ENCODE data around the gene ZFP36. TPM values are rescaled to one million over a fixed set of nuclear protein-coding genes. Genes with fewer than 3 reads are reported as not detected.

The ZFP36 gene
- total RNA-seq, 2 donors from 2014 or later = 55.8 to 108 TPM

GRCh38 chr19:39419003-39419402, 12.4 kb downstream of the ZFP36 start:
- intact Hi-C loops (cut with DNase I) = loop anchor here (10.0 kb wide), 1 partner anchor 74 kb away; the partner anchor contains the start of gene SAMD4B
- no peak for TF ChIP-seq CTCF (IDR thresholded peaks at IDR 0.05)
- no peak for TF ChIP-seq POLR2A (IDR thresholded peaks at IDR 0.05)
- H3K27ac ChIP-seq = no peak overlapping the region

GRCh38 chr19:39420769-39421168, 14.1 kb downstream of the ZFP36 start:
- H3K27ac ChIP-seq = no peak overlapping the region
- H3K4me1 ChIP-seq = no peaks in the 10 kb centered on the region
- no peak for TF ChIP-seq POLR2A (IDR thresholded peaks at IDR 0.05)
- no peak for TF ChIP-seq CTCF (IDR thresholded peaks at IDR 0.05)
- intact Hi-C loops (cut with DNase I) = no loop called here
- DNase-seq (no peak), ATAC-seq (no peak)
- no peaks in the 10 kb centered on the region for H3K27me3 ChIP-seq
- H3K9me3 ChIP-seq = no peaks in the 10 kb centered on the region
- H3K4me3 ChIP-seq = no peak overlapping the region
- 83 to 90% methylated on average over 12 to 14 of the region's 15 CpGs for WGBS, 2 donors
- H3K36me3 ChIP-seq (replicated peaks in 1 of 2; ENCODE audit: insufficient read depth in 1 of 2, low read depth in 2 of 2) = no peaks in the 10 kb centered on the region

More at GRCh38 chr19:39419003-39419402, 12.4 kb downstream of the ZFP36 start:
- Histone ChIP-seq H3K4me1 (peaks cover under 1% of the 10 kb centered on the region), H3K36me3 (replicated peaks in 1 of 2; ENCODE audit: insufficient read depth in 1 of 2, low read depth in 2 of 2) (no peaks in the 10 kb centered on the region), H3K9me3 (no peaks in the 10 kb centered on the region), H3K4me3 (no peak overlapping the region), H3K27me3 (no peaks in the 10 kb centered on the region)
- 77 to 78% methylated on average over 7 to 9 of the region's 9 CpGs for WGBS, 2 donors
- ATAC-seq = no peak
- no peak for DNase-seq

GRCh38 chr19:39422020-39422419, 15.4 kb downstream of the ZFP36 start:
- Histone ChIP-seq H3K4me3 (no peak overlapping the region), H3K4me1 (no peaks in the 10 kb centered on the region), H3K36me3 (replicated peaks in 1 of 2; ENCODE audit: insufficient read depth in 1 of 2, low read depth in 2 of 2) (no peaks in the 10 kb centered on the region), H3K27ac (no peak overlapping the region), H3K27me3 (no peaks in the 10 kb centered on the region), H3K9me3 (no peaks in the 10 kb centered on the region)
- DNase-seq = no peak
- ATAC-seq = no peak
- 69 to 89% methylated on average over 4 of the region's 5 CpGs for WGBS, 2 donors
- intact Hi-C loops (cut with DNase I) = no loop called here
- TF ChIP-seq CTCF (IDR thresholded peaks at IDR 0.05) = no peak

- Histone ChIP-seq H3K27me3 (no peaks in the 10 kb centered on the region), H3K9me3 (no peaks in the 10 kb centered on the region), H3K4me1 (peaks cover 5% of the 10 kb centered on the region), H3K4me3 (no peak overlapping the region), H3K36me3 (replicated peaks in 1 of 2; ENCODE audit: insufficient read depth in 1 of 2, low read depth in 2 of 2) (no peaks in the 10 kb centered on the region), H3K27ac (no peak overlapping the region)
- TF ChIP-seq POLR2A (IDR thresholded peaks at IDR 0.05) = no peak
- no peak for TF ChIP-seq CTCF (IDR thresholded peaks at IDR 0.05)
- no peak for ATAC-seq
- 82 to 84% methylated on average over 20 to 35 of the region's 35 CpGs for WGBS, 2 donors
- no peak for DNase-seq
- intact Hi-C loops (cut with DNase I) = no loop called here
Measured at GRCh38 chr19:39423258-39424086, 16.8 kb downstream of the ZFP36 start.

GRCh38 chr19:39424934-39425333, 18.3 kb downstream of the ZFP36 start:
- no peak for TF ChIP-seq CTCF (IDR thresholded peaks at IDR 0.05)
- TF ChIP-seq POLR2A (IDR thresholded peaks at IDR 0.05) = no peak

More at GRCh38 chr19:39424934-39425333, 18.3 kb downstream of the ZFP36 start:
- Histone ChIP-seq H3K27me3 (no peaks in the 10 kb centered on the region), H3K4me3 (no peak overlapping the region), H3K27ac (no peak overlapping the region), H3K9me3 (no peaks in the 10 kb centered on the region), H3K4me1 (peaks cover 12% of the 10 kb centered on the region), H3K36me3 (replicated peaks in 1 of 2; ENCODE audit: insufficient read depth in 1 of 2, low read depth in 2 of 2) (no peaks in the 10 kb centered on the region)
- intact Hi-C loops (cut with DNase I) = no loop called here
- 75 to 77% methylated on average over 4 to 11 of the region's 16 CpGs for WGBS, 2 donors
- DNase-seq (no peak), ATAC-seq (no peak)
